CMK (cell line): ENCODE measurements around the gene MORC2.

Source experiments
- DNase-seq: peaks from one replicate; pipeline ENCODE4 v3.0.0-alpha.2; 2010; ENCODE audit warnings: low read depth

The MORC2 gene

DNA sequence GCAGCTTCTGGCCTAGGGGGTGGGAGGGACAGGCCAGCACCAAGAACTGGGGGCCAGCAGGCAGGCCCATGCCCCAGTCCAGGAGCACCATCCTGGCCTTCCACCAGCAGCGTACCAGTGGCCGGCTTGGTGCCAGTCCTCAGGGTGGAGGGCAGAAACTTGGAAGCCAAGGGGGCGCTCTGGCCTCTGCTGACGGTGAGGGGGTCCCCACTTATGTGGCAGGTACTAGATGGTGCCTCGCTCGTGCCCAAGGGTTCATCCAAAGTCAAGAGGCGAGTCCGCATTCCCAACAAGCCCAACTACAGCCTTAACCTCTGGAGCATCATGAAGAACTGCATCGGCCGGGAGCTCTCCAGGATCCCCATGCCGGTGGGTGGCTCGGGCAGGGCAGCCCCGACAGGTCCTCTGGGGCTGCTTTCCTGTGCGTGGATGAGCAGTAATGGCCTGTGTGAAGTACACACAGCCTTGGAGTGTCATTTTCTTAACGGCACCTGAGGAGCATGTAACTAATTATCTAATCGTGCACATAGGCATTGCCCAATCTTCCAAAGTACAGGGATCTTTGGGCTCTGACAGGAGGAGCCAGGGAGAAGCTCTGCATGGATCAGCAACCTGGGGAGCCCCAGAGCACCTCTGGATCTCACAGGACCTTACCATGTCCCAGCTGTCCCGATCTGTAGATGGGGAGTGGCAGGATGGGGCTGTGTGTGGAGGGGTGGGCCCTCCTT, 79.1 kb downstream of the MORC2 start:
- no peak for DNase-seq

DNA sequence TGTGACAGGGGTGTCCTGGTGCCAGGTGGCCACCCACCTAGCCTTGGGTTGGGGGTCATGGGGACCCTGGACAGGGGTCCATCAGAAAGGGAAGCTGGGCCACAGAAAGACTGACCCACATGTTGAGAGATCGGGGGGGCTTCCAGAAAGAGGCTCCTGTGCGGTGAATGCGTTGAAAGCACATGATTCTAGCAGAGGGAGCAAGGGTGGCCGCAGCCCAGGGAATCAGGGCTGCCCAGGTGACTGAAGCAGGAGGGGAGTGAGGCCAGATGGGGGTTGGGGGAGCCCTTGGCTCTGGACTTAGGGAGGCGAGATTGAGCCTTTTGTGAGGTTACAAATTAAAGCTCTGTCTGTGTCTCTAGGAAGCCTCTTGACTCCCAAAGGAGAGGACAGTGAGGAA, 80.7 kb downstream of the MORC2 start:
- DNase-seq, result no peak

DNA sequence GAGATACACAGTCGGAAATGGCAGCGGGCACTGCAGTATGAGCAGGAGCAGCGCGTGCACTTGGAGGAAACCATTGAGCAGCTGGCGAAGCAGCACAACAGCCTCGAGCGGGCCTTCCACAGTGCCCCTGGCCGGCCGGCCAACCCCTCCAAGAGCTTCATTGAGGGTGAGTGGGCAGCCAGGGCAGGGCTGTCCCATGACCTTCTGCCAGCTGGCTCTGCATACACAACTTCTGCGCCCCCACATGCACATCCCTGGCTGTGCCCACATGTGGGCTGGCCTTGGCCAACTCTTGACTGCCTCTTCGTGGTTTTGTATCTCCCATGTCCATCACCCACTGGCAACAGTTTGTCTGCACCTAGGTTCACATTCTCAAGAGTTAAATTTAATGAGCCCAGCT, 81.1 kb downstream of the MORC2 start:
- no peak for DNase-seq

DNA sequence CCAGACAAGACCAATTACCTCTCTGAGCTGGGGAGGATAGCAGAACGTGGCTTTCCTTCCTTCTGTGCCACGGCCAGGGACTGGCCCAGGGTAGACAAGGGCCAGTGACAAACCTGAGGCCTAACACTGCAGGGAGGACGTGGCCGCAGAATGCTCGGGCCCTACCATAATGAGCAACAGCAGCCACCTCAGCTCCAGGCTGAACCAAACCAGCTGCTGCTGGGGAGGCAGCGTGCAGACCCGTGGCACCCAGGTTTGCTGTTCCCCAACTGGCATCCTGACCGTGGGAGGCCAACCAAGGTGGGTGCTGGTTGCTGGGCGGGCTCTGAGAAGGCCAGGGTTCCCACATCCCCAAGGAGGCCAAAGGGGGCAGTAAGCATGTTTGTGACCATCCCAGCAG, 83.0 kb downstream of the MORC2 start:
- no peak for DNase-seq

GRCh38 chr22:30885001-30885366, 83.6 kb downstream of the MORC2 start:
- no peak for DNase-seq

- no peak for DNase-seq
These were observed 84.2 kb downstream of the MORC2 start for GRCh38 chr22:30884211-30885000.

DNA sequence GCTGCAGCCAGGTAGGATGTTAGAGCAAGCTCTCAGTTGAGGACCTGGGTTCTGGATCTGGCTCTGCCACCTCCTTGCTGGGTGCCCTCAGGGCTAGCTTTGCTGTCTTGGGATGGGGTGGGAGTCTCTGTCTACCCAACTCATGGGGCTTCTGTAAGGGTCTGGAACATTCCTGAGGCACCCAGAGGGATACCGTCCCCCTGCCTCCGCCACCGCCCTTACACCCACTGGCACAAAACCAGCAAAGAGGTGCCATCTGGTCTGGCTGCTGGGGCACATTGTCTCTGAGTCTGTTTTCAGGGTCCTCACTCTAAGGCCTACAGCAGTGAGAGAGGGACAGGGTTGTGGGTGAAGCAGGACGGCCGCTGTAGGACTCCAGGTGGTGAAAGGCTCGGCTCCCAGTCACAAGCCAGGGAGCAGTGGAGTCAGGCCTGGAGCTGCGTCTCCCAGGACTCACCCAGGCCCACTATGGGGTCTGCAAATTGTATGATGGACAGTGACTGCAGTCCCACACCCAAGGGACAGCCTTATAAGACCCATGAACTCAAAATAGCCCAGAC, 84.9 kb downstream of the MORC2 start:
- no peak for DNase-seq

DNA sequence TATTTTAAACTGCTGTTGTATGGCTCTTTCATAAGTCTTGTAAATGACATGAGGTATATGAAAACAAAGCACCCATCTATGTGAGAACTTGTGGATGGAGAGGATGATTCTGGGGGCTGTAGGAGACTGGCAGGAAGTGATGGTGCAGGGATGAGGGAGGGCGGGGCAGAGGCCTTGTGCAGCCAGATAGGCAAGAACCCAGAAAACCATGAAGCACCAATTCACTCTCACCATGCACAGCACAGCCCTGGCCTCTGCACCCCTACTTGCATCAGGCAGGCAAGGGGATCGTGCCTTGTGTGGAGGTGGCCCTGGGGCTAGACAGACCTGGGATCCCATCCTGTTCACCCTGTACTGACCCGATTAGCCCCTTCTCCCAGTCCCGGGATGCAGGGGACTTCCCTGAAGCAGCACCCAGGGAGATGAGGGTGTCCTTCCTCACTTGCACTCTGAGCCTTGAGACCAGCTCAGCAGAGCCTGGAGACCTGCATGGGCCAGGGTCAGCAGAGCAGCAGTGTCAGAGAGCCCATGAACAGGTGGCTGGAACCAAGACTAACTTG, 85.5 kb downstream of the MORC2 start:
- no peak for DNase-seq

DNA sequence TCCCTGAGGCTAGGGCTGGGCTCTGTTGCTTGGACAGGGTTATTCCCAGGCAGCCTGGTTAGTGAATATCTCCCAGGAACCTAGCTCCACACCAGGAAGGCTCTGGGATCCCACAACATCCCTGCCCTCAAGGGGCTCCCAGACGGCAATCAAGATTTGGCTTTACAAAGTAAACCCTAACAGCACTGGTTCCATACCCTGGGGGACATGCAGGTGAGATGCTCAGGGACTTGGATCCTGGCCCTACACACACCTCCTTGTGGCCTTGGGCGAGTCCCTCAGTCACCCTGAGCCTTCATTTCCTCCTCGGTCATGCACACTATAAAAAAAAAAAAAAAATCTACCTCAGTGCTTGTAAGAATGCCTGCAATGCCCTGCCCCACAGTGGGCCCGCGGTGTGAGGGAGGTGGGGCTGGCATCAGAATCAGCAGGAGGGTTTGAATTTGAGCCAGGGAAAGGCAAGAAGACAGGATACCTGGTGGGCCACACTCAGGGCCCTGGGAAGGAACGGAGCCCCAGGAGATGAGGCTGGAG, 86.3 kb downstream of the MORC2 start:
- no peak for DNase-seq

GRCh38 chr22:30881361-30882183, 87.0 kb downstream of the MORC2 start:
- DNase-seq, result no peak

DNA sequence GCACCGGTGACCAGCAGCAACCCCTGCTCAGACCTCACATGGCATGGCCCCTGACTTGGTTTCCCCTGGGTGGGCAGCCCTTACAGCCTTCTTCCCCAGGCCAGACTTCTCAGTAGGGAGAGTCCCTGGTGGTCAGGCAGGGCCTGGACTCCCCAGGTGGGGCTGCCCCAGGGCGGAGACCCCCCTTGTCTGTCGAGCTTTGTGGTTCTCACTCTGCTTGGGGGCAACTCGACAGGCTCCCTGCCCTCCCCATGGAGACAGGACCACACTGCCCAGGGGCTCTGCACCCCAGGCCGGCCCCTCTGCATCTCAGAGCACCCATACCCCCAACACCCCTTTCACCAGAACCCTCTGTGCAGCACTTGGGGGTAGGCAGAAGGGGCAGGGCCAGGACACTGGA, 87.7 kb downstream of the MORC2 start:
- DNase-seq, result no peak

DNA sequence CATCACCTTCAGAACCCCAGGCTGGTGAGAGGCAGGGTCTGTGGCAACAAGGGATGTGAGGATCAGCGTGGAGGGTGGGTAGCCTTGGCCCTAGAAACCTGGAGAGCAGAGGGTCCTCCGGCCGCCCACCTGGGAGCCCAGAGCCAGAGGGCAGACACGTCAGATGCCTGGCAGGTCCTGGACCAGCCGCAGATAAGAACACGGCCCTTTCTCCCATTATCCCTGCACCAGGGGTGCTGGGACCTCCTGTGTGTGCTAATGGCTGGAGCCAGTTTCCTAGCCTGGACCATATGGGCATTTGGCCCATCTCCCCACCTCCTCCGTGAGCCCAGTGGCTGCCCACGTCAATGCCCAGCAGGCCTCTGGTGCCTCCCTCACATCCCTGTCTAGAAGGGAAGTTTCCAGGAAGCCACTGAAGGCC, 88.4 kb downstream of the MORC2 start:
- DNase-seq, result no peak

DNA sequence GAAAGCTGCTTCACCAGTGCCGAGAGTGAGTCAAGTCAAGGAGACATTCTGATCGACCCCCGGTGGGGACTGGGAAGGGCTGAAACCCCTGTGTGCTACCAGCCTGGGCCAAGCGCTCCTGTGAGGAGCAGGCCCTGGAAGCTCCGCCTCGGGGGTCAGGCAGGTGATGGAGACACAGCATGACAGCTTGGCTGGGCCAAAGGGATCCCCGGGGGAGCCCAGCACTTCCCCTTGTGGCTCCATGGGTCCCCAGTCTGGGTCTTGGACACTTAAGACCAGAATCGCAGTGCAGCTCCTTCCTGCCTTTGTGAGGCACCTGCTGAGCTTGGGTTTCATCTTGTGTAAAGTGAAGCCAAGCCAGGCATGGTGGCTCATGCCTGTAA, 89.2 kb downstream of the MORC2 start:
- no peak for DNase-seq

DNA sequence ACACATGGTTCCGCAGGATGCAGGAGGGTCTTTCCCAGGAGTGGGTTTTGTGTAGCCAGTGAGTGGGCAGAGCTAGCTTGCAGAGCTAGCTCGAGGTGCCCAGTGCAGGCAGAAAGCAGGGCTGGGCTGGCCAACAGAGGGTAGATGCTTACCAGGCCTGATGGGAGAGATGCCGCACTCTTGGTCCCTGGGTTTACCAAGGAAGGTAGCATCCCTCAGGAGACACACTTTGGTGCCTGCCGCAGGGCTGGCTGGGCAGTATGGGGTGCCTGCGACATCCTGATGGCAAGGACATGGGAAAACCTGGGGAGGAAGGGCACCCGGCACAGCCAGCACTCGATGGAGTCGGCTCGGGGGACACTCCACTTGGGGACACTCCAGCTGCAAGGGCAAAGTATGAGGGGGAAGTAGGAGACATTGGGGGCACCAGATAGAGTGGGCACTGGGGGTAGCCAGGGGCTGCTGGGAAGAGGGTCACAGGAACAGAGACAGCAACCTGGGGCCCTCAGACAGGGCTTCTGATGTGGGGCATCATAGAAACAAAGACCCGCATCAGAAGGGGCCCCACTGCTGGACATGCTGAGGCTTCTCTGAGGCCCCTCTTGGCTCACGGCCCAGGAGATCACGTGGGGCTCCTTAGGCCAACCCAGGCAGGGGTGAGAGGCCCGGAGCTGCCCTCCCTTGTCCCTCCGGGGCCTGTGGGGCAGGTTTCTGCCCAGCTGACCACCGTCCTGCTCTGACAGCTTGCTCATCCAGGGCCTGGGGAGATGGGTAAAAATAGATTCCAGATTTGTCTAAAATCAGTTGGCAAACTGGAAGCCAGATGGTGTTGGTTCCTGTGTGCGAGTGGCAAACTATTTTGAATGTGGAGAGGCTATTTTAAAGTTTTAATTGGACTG, 89.8 kb downstream of the MORC2 start:
- no peak for DNase-seq

- no peak for DNase-seq
These were observed 90.7 kb downstream of the MORC2 start for GRCh38 chr22:30877662-30878515.

- DNase-seq, result no peak
These were observed 91.5 kb downstream of the MORC2 start for GRCh38 chr22:30876915-30877553.

DNA sequence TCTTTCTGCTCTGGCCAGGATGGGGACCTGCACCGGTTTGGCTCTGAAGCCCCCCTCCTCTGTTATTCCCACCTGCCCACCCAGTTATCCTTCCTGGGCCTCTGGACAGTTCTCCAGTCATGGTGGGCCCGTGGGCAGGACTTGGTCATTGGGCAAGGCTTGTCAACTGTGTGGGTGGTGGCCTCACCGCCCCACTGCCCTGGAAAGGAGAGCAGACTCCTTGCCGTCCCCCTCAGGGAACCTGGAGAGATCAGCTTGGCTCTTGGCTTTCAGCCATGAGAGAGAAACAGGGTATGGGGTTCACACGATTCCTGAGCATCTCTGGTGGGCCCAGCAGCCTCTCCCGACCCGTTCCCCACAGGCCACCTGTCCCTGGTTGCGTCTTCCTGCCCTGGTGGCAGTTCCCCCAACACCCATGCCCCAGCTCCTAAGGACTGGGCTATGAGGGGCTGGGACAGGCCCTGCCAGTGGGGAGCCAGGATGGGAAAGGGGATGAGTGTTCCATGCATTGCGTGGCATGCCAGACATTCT, 92.3 kb downstream of the MORC2 start:
- DNase-seq, result no peak

DNA sequence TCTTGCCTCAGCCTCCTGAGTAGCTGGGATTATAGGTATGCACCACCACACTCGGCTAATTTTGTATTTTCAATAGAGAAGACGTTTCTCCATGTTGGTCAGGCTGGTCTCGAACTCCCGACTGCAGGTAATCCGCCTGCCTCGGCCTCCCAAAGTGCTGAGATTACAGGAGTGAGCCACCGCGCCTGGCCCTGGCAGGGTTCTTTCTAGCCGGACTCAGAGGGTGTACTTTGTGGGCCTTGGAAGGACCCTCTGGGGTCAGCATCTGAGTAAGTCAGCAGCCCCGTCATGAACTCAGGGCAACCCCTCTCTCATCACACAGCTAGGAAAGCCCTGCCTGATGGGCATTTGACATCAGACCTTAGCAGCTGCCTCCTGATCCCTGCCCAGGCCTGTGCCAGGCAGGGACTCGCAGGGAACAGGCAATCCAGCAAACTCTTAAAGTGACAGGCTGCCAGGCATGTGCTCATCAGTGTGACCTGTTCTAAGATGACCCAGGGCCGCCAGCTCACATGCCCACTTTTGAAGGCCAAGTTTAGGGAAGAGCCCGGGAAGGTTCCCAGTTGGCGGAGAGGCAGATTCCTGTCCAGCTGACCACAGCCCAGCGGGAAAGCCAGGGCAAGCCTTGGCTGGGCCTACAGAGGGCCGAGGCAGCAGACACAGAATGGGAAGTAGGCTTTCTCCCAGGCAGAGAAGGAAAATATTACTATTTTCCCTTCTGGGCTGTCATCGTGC, 92.9 kb downstream of the MORC2 start:
- no peak for DNase-seq
